Prostate gland (tissue), 2 donors: ENCODE measurements around the gene HIPK3. TPM values are rescaled to one million over a fixed set of nuclear protein-coding genes. Genes with fewer than 3 reads are reported as not detected.
"Not testable (repeated sequence)": the region's sequence is repeated elsewhere in the genome, so short reads cannot be mapped to it uniquely, and the experiment has no call there.

Source experiments
- DNase-seq: peaks from one replicate; pipeline ENCODE4 v3.0.0-alpha.2; 2019; ENCODE audit warnings: low spot score
- H3K27ac ChIP-seq, 2 donors: fragments of 200-600 bp; sonication (generic); 2 replicates each; pipeline ENCODE4 v1.5.1; 2017 to 2019
- H3K27me3 ChIP-seq: fragments of 200-600 bp; sonication (generic); replicated peaks from 2 replicates; pipeline ENCODE4 v1.5.1; 2019; ENCODE audit not compliant: insufficient read depth
- H3K36me3 ChIP-seq, 2 donors: fragments of 200-600 bp; sonication (generic); 1 replicate in 1 of 2; 2 replicates in 1 of 2; pipeline versions ENCODE4 v1.5.1 to v1.8.1; 2017 to 2019
- H3K4me1 ChIP-seq: fragments of 200-600 bp; sonication (generic); replicated peaks from 2 replicates; pipeline ENCODE4 v1.5.1; 2019
- H3K4me3 ChIP-seq, 2 donors: fragments of 200-600 bp; sonication (generic); 2 replicates each; pipeline ENCODE4 v1.5.1; 2017 to 2019
- H3K9me3 ChIP-seq: fragments of 200-600 bp; sonication (generic); 2 replicates; pipeline ENCODE4 v1.5.1; 2017
- CTCF ChIP-seq, 4 experiments: fragments of 200-600 bp in 2 of 4; fragments of 450-650 bp in 2 of 4; sonication (generic) in 2 of 4; IDR thresholded peaks; 1 replicate in 3 of 4; 2 replicates in 1 of 4; pipeline ENCODE4 v1.5.1; 2016 to 2019; ENCODE audit warnings: antibody characterized with exemption in 4 of 4, mild to moderate bottlenecking in 2 of 4, moderate library complexity in 2 of 4
- POLR2A ChIP-seq: fragments of 450-650 bp; IDR thresholded peaks from one replicate; pipeline ENCODE4 v1.6.1; 2016; ENCODE audit warnings: antibody characterized with exemption, mild to moderate bottlenecking
- POLR2AphosphoS5 ChIP-seq: sonication (generic); formaldehyde crosslinking; IDR thresholded peaks from one replicate; pipeline ENCODE4 v1.6.1; 2017; ENCODE audit warnings: antibody characterized with exemption
- WGBS: methylation state at CpG from one replicate; pipeline ENCODE4 v1.1.5; 2018; 5-methylcytosine and 5-hydroxymethylcytosine counted together
- intact Hi-C: fragments of 100-400 bp; cut with DNase I; formaldehyde crosslinking; loops from one replicate; pipeline ENCODE4 v1.14.2; 2022
- total RNA-seq, 2 donors: library from RNA; depleted of rRNA; stranded (reverse); fragments of >200 nt; gene quantifications; one replicate each; pipeline ENCODE4 v1.1.0, GENCODE V29; 2016

The HIPK3 gene
- total RNA-seq, 2 donors from 2014 or later, result 90.4 to 97.2 TPM

- no peaks in the 10 kb centered on the region for H3K4me1 ChIP-seq
- no peaks in the 10 kb centered on the region for H3K27me3 ChIP-seq
- TF ChIP-seq POLR2A (no peak), CTCF (IDR thresholded peaks at IDR 0.05) (no peak), POLR2AphosphoS5 (no peak)
- H3K27ac ChIP-seq, result no peak overlapping the region
- H3K4me3 ChIP-seq, result no peak overlapping the region
- DNase-seq, result no peak
- intact Hi-C loops, result no loop called here
- H3K36me3 ChIP-seq, result no peaks in the 10 kb centered on the region
- no peaks in the 10 kb centered on the region for H3K9me3 ChIP-seq
These were observed 43.0 kb upstream of the HIPK3 start for GRCh38 chr11:33214187-33214586.

DNA sequence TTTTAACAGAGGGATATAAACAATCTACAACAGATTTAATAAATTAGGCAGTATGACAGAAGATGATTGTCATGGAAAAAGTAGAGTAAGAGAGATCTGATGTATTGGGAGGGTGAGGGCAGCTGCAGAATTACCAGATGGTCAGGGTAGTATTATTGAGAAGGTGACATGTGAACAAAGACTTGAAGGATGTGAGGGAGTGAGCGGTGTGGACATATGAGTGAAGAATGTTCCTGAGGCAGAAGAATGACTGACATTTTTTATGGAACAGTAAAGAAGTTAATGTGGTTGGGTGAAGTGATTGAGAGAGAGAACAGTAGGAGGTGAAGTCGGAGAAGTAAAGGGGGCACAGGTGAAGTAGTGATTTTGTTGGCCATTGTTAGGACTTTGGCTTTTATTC is 42.4 kb upstream of the HIPK3 start:
- WGBS, result 72% methylated on average over 2 of the region's 2 CpGs
- H3K9me3 ChIP-seq, result no peaks in the 10 kb centered on the region
- no peak for DNase-seq
- H3K27me3 ChIP-seq, result no peaks in the 10 kb centered on the region
- H3K36me3 ChIP-seq, result no peaks in the 10 kb centered on the region
- no peak overlapping the region for H3K27ac ChIP-seq
- H3K4me1 ChIP-seq, result no peaks in the 10 kb centered on the region
- intact Hi-C loops, result no loop called here
- H3K4me3 ChIP-seq, result no peak overlapping the region
- TF ChIP-seq CTCF (IDR thresholded peaks at IDR 0.05) (no peak), POLR2A (no peak), POLR2AphosphoS5 (no peak)

GRCh38 chr11:33216676-33217075 is 40.5 kb upstream of the HIPK3 start:
- H3K27ac ChIP-seq, H3K9me3 ChIP-seq, H3K4me1 ChIP-seq, H3K27me3 ChIP-seq, H3K36me3 ChIP-seq, intact Hi-C loops, DNase-seq, H3K4me3 ChIP-seq: not testable (repeated sequence)
- 71% methylated on average over 2 of the region's 2 CpGs for WGBS

DNA sequence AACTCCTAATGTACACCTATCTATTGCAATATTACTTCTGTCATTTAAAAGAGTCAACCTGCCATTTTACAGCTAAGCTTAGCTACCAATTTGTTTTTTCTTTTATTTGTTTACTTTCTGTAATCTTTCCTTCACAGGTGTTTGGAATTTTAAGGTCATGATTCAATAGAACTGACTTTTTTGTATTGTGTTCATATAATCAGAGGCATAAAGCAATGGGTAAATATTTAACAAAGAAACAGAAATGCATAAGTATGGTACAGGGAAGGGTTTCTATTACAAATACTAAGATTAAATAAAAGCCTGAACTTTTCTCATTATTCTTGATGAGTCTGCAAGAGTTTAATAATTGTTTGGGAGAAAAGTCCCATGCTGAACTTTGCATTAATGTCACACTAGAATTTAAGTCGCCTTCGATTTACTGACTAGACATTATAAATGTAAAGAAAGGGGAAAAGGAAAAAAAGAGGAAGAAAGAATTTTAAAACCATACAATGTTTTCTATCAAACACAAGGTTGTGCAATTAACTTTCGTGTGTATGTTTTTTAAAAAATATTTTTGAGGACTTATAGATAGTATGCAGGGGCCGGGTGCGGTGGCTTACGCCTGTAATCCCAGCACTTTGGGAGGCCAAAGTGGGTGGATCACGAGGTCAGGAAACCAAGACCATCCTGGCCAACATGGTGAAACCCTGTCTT is 35.0 kb upstream of the HIPK3 start:
- intact Hi-C loops, result no loop called here

DNA sequence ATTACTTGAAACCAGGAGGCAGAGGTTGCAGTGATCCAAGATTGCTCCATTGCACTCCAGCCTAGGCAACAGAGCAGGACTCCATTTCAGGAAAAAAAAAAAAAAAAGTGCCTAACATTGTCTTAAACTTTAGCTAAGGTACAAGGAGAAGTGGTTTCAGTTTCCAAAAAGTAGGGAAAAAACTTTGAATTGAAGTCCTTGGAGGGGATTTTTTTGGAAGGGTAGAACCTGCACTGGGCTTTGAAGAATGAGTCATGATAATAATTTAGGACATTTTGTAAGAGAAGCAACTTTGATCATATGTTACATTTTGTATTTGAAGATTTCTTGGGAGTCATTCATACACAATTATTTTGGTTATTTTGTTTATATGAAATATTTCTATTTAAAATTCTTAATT is 31.8 kb upstream of the HIPK3 start:
- intact Hi-C loops, result no loop called here
- no peaks in the 10 kb centered on the region for H3K9me3 ChIP-seq
- TF ChIP-seq POLR2AphosphoS5, result no peak
- no peak for TF ChIP-seq POLR2A
- no peak for TF ChIP-seq CTCF (IDR thresholded peaks at IDR 0.05)
- no peak overlapping the region for H3K27ac ChIP-seq
- no peaks in the 10 kb centered on the region for H3K4me1 ChIP-seq
- H3K36me3 ChIP-seq, result no peaks in the 10 kb centered on the region
- H3K4me3 ChIP-seq, result no peak overlapping the region
- no peak for DNase-seq
- H3K27me3 ChIP-seq, result no peaks in the 10 kb centered on the region

More for the DNA sequence above, 35.0 kb upstream of the HIPK3 start:
- H3K36me3 ChIP-seq, result no peaks in the 10 kb centered on the region
- no peak for DNase-seq
- no peak overlapping the region for H3K27ac ChIP-seq
- no peak overlapping the region for H3K4me3 ChIP-seq
- H3K4me1 ChIP-seq, result no peaks in the 10 kb centered on the region
- 84% methylated on average over 7 of the region's 7 CpGs for WGBS
- no peak for TF ChIP-seq POLR2A
- no peak for TF ChIP-seq POLR2AphosphoS5
- TF ChIP-seq CTCF (IDR thresholded peaks at IDR 0.05), result no peak
- H3K27me3 ChIP-seq, result no peaks in the 10 kb centered on the region
- H3K9me3 ChIP-seq, result no peaks in the 10 kb centered on the region
